NCI-H510A treated with DMSO at 0.1 percent for 48 hours (cell line): Measurements from ENCODE around the gene INSM1.
A peak's percentile ranks its signal among the peaks of the same experiment; 100 is the strongest.

ENCODE experiments used
- DNase-seq: peaks from one replicate; lab custom pipeline; 2025; lab: John Stamatoyannopoulos, UW

The INSM1 gene

GRCh38 chr20:20362774-20363433, 5.0 kb upstream of the INSM1 start:
- DNase-seq: peak; percentile 98

GRCh38 chr20:20363434-20363798, 4.5 kb upstream of the INSM1 start:
- DNase-seq: peak; percentile 80

GRCh38 chr20:20363799-20364592, 3.9 kb upstream of the INSM1 start:
- peak; percentile 89 for DNase-seq

GRCh38 chr20:20364593-20365479, 3.1 kb upstream of the INSM1 start:
- DNase-seq: peak; percentile 62

GRCh38 chr20:20365480-20366161, 2.3 kb upstream of the INSM1 start:
- DNase-seq: peak; percentile 69

- DNase-seq: no peak
Measured at GRCh38 chr20:20366551-20366875, 1.4 kb upstream of the INSM1 start.

- peak; percentile 82 for DNase-seq
Measured at GRCh38 chr20:20366876-20367574, 879 bp upstream of the INSM1 start.

- peak; percentile 43 for DNase-seq
Measured at GRCh38 chr20:20368418-20369249, 730 bp downstream of the INSM1 start.

GRCh38 chr20:20369250-20370093, 1.6 kb downstream of the INSM1 start:
- peak; percentile 74 for DNase-seq

- DNase-seq: peak; percentile 42
Measured at GRCh38 chr20:20370094-20370575, 2.2 kb downstream of the INSM1 start.

GRCh38 chr20:20371083-20371482, 3.2 kb downstream of the INSM1 start:
- peak; percentile 14 for DNase-seq

- no peak for DNase-seq
Measured at GRCh38 chr20:20371681-20372080, 3.8 kb downstream of the INSM1 start.

GRCh38 chr20:20373091-20373571, 5.2 kb downstream of the INSM1 start:
- peak; percentile 78 for DNase-seq

- peak; percentile 99 for DNase-seq
Measured at GRCh38 chr20:20375862-20376261, 8.0 kb downstream of the INSM1 start.

GRCh38 chr20:20386192-20386591, 18.3 kb downstream of the INSM1 start:
- DNase-seq: peak; percentile 80

GRCh38 chr20:20390393-20390792, 22.5 kb downstream of the INSM1 start:
- DNase-seq: no peak

GRCh38 chr20:20391115-20391514, 23.2 kb downstream of the INSM1 start:
- no peak for DNase-seq

GRCh38 chr20:20391766-20392165, 23.9 kb downstream of the INSM1 start:
- no peak for DNase-seq
